IPS-18a (cell line): ENCODE data around the gene FOXM1.
"Not testable (repeated sequence)": the region's sequence is repeated elsewhere in the genome, so short reads cannot be mapped to it uniquely, and the experiment has no call there.

ENCODE experiments used
- H3K27ac ChIP-seq: one replicate; pipeline ENCODE4 v1.5.1; 2013; ENCODE audit warnings: low read length
- H3K27me3 ChIP-seq: one replicate; pipeline ENCODE4 v1.6.1; 2013; ENCODE audit warnings: mild to moderate bottlenecking, low read length; ENCODE audit not compliant: control insufficient read depth, insufficient read depth
- H3K36me3 ChIP-seq: one replicate; pipeline ENCODE4 v1.6.1; 2013; ENCODE audit warnings: low read depth, low read length; ENCODE audit not compliant: control insufficient read depth
- H3K4me1 ChIP-seq: one replicate; pipeline ENCODE4 v1.6.1; 2013; ENCODE audit warnings: low read depth, low read length; ENCODE audit not compliant: control insufficient read depth
- H3K4me3 ChIP-seq: one replicate; pipeline ENCODE4 v1.5.1; 2013; ENCODE audit warnings: low read length
- H3K9ac ChIP-seq: one replicate; pipeline ENCODE4 v1.6.1; 2013; ENCODE audit warnings: mild to moderate bottlenecking, low read length, moderate library complexity
- H3K9me3 ChIP-seq: one replicate; pipeline ENCODE4 v1.6.1; 2013; ENCODE audit warnings: low read depth, low read length; ENCODE audit not compliant: control insufficient read depth

The FOXM1 gene

DNA sequence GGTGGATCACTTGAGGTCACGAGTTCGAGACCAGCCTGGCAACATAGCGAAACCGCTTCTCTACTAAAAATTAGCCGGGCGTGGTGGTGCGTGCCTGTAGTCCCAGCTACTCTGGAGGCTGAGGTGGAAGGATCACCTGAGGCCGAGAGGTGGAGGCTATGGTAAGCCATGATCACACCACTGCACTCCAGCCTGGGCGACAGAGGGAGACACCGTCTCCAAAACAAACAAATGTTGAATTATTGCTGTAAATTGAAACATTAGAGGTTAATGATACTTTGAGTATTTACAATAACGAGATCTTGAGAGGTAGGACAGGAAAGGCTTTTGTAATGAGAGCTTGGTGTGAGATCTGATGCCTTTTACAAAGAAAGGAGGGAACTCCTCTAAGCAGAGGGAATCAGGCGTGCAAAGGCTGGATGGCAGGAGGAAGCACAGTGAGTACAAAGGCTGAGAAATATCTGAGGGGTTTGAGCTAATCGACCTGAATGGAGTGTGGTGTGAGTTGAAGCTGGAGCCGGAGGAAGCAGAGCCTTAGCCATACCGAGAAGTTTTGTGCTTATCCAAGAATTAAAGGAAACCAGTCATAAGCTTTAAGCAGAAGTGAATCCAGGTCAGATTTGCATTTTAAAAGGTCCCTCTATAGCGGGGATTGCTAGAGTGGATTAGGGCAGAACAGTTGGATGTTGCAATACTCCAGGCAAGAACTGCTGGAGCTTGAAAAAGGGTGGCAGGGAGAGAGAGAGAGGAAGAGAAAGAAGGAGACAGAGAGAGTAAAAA is 1.2 kb upstream of the FOXM1 start:
- Histone ChIP-seq H3K4me3 (peak overlapping the region; percentile 98), H3K9ac (peak overlapping the region; percentile 96), H3K4me1 (peaks cover 9% of the 10 kb centered on the region), H3K27ac (peak overlapping the region; percentile 96), H3K9me3 (no peaks in the 10 kb centered on the region), H3K36me3 (peaks cover 17% of the 10 kb centered on the region), H3K27me3 (no peaks in the 10 kb centered on the region)

DNA sequence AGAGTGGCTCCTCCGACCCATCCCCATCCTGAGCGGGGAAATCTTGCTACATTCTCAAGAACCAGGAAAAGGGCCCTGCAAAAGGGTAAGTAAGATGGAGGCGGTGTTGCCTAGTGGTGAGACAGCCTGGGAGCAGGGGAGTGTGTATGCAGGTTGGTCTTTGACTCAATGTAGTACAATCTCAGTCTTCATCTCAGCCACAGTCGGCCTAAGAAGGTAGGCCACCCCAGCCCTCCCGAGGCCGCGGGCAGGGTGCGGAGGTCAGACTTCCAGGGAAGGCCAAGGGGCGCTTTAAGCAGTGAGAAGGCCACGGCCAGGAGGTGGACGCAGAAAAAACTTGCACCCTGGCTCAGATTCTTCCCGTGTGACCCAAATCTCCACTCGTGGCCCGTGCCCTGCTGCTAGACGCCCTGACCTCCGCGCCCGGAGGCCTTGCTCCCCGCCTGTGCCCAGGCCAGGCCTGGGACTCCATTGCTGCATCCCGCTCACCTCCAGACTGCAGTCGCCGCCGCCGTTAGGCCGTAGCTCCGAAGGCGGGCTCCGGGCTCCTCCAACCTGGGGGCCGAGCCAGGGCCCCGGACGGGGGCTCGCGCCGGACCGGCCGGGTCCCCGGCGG is 435 bp downstream of the FOXM1 start:
- H3K4me1 ChIP-seq = peaks cover 9% of the 10 kb centered on the region
- peak overlapping the region; percentile 98 for H3K4me3 ChIP-seq
- H3K9me3 ChIP-seq = no peaks in the 10 kb centered on the region
- peak overlapping the region; percentile 96 for H3K9ac ChIP-seq
- no peaks in the 10 kb centered on the region for H3K27me3 ChIP-seq
- H3K36me3 ChIP-seq = peaks cover 30% of the 10 kb centered on the region
- peak overlapping the region; percentile 46 for H3K27ac ChIP-seq

DNA sequence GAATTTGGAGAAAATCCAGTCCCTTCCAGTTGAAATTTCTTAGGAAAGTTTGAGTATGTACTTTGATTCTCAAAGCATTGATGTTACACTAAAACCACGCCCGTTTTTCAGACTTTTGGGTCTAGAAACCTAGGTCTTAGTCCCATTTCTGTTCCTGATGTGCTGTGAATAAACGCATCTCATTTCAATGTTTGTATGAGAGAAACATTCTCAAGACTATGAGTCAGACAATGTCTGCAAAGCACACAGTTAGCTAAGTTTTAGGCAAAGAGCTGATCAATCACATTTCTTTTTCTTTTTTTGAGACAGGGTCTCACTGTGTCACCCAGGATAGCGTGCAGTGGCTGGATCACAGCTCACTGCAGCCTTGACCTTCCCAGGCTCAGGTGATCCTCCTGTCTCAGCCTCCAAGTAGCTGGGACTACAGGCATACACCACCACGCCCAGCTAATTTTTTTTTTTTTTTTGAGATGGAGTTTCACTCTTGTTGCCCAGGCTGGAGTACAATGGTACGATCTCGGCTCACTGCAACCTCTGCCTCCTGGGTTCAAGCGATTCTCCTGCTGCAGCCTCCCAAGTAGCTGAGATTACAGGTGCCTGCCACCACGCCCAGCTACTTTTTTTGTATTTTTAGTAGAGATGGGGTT is 7.9 kb downstream of the FOXM1 start:
- not testable (repeated sequence) for H3K9ac ChIP-seq, H3K4me1 ChIP-seq, H3K27me3 ChIP-seq, H3K27ac ChIP-seq, H3K4me3 ChIP-seq, H3K9me3 ChIP-seq
- peaks cover 74% of the 10 kb centered on the region for H3K36me3 ChIP-seq

DNA sequence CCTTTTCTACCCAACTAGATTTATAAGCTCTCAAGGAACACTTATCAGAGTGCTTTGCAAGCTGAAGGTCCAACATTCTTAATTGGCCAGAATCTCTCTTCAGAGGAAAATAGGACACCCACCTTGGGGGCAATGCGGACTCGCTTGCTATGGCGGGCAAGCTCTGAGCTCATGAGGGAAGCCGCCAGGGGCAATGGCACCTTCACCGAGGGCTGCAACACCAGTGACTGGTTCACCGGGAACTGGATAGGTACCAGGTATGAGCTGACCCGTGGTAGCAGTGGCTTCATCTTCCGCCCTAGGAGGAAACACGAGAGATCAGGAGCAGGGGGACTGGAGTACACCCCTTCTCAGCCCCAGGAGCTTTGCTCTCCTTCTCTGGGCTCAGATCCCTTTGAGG is 12.8 kb downstream of the FOXM1 start:
- H3K36me3 ChIP-seq = peaks cover 87% of the 10 kb centered on the region
- no peaks in the 10 kb centered on the region for H3K9me3 ChIP-seq
- no peak overlapping the region for H3K4me3 ChIP-seq
- H3K27me3 ChIP-seq = no peaks in the 10 kb centered on the region
- H3K4me1 ChIP-seq = no peaks in the 10 kb centered on the region
- no peak overlapping the region for H3K9ac ChIP-seq
- H3K27ac ChIP-seq = no peak overlapping the region

DNA sequence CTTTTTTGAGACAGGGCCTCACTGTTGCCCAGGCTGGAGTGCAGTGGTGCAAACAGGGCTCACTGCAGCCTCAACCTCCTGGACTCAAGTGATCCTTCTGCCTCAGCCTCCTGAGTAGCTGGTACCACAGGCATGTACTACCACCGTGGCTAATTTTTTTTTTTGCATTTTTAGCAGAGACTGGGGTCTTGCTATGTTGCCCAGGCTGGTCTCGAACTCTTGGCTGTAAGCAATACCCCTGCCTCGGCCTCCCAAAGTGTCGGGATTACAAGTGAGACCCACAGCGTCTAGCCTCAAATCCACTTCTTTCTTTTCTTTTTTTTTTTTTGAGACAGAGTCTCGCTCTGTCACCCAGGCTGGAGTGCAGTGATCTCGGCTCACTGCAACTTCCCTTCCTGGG is 13.6 kb downstream of the FOXM1 start:
- H3K27me3 ChIP-seq, H3K27ac ChIP-seq, H3K9me3 ChIP-seq, H3K4me1 ChIP-seq, H3K9ac ChIP-seq, H3K4me3 ChIP-seq: not testable (repeated sequence)
- H3K36me3 ChIP-seq = peaks cover 88% of the 10 kb centered on the region

DNA sequence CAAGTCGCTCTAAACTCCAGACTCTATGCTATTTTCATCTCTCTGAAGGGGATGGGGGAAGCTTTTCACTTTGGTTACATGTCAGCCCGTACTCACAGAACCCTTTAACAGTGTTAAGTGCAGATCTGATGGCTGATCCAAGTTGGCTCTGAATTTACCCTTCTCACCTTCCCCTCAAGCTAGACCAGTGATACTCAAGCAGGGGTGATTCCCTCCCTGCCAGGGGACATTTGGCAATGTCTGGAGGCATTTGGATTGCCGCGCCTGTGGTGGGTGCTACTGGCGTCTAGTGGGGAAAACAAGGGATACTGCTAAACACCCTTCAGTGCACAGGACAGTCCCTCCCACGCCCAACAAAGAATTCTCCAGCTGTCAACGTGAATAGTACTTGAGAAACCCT is 14.1 kb downstream of the FOXM1 start:
- Histone ChIP-seq H3K4me1 (no peaks in the 10 kb centered on the region), H3K9ac (no peak overlapping the region), H3K9me3 (no peaks in the 10 kb centered on the region), H3K4me3 (no peak overlapping the region), H3K36me3 (peaks cover 88% of the 10 kb centered on the region), H3K27ac (no peak overlapping the region), H3K27me3 (no peaks in the 10 kb centered on the region)

DNA sequence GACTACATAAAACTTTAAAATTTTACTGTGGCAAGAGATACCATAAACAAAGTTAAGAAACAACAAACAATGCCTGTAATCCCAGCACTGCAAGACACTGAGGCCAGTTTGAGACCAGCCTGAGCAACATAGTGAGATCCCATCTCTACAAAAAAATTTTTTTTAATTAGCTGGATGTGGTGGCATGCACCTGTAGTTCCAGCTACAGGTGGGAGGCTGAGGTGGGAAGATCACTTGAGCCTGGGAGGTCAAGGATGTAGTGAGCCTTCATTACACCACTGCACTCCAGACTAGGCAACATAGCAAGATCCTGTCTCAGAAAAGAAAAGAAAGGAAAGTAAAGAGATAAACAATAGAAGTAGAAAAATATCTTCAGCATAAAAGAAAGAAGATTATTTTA is 16.8 kb downstream of the FOXM1 start:
- Histone ChIP-seq H3K4me3 (no peak overlapping the region), H3K9me3 (no peaks in the 10 kb centered on the region), H3K4me1 (no peaks in the 10 kb centered on the region), H3K27ac (no peak overlapping the region), H3K36me3 (peaks cover 71% of the 10 kb centered on the region), H3K9ac (no peak overlapping the region), H3K27me3 (no peaks in the 10 kb centered on the region)

DNA sequence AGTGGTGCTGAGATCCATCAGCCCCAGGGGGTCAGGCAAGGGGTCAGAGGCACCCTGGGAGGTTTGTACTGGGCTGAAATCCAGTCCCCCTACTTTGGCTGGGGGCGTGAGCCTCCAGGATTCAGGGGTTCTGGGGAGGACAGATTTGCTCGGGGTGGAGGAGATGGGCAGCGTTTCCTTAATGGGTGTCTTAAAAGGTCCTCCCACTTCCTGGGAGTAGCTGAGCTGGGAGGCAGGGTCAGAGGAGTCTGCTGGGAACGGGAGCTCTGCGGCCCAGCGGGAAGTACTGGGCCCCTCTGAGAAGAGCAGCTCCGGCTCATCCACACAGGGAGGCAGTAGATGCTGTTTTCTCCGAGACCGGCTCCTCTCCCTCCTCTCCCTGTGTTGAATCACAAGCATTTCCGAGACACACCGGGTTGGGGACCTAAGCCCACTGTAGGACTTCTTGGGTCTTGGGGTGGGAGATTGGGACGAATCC is 18.0 kb downstream of the FOXM1 start:
- no peak overlapping the region for H3K9ac ChIP-seq

DNA sequence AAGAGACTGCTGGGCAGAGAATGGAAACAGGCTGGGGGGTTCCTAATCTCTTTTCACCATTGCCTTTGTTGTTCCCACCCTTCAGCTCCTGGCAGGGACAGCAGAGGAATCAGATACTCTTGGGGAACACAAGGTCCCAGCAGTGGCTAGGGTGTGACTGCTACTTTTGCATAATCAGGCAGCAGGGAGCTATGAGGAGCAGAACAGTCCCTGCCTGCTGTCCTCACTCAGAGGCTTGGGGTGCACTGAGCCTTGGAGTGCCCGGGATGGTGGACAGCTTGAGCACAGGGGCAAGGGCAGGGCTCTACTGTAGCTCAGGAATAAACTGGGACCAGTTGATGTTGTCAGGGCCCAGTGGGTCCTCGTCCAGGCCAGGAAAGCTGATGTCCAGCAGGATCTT is 18.6 kb downstream of the FOXM1 start:
- H3K36me3 ChIP-seq = peaks cover 54% of the 10 kb centered on the region
- no peaks in the 10 kb centered on the region for H3K27me3 ChIP-seq
- H3K4me3 ChIP-seq = no peak overlapping the region
- H3K4me1 ChIP-seq = no peaks in the 10 kb centered on the region
- H3K27ac ChIP-seq = no peak overlapping the region
- no peak overlapping the region for H3K9ac ChIP-seq
- H3K9me3 ChIP-seq = no peaks in the 10 kb centered on the region

More for the DNA sequence above, 18.0 kb downstream of the FOXM1 start:
- Histone ChIP-seq H3K36me3 (peaks cover 59% of the 10 kb centered on the region), H3K4me1 (no peaks in the 10 kb centered on the region), H3K4me3 (no peak overlapping the region), H3K27ac (no peak overlapping the region), H3K9me3 (no peaks in the 10 kb centered on the region), H3K27me3 (no peaks in the 10 kb centered on the region)

DNA sequence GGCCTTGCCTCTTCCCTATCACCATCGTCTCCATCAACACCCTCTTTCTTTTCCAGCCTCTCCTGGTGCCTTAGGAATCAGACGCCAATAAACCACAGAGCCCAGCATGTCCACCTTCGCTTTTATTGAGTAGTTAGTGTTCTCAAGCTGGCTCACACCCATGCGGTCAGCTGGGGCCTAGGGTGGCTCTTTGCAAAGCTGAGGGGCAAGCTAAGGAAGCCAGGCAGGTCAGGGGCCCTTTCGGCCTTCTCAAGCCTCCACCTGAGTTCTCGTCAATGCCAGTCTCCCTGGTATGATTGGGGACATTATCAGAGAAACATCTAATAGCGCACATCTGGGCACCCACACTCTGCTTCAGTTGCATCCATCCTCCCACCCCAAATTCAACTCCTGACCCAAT is 19.4 kb downstream of the FOXM1 start:
- H3K27ac ChIP-seq = peak overlapping the region; percentile 19
- no peak overlapping the region for H3K9ac ChIP-seq
- H3K36me3 ChIP-seq = peaks cover 47% of the 10 kb centered on the region
- H3K27me3 ChIP-seq = no peaks in the 10 kb centered on the region
- no peaks in the 10 kb centered on the region for H3K4me1 ChIP-seq
- H3K9me3 ChIP-seq = no peaks in the 10 kb centered on the region
- H3K4me3 ChIP-seq = no peak overlapping the region

DNA sequence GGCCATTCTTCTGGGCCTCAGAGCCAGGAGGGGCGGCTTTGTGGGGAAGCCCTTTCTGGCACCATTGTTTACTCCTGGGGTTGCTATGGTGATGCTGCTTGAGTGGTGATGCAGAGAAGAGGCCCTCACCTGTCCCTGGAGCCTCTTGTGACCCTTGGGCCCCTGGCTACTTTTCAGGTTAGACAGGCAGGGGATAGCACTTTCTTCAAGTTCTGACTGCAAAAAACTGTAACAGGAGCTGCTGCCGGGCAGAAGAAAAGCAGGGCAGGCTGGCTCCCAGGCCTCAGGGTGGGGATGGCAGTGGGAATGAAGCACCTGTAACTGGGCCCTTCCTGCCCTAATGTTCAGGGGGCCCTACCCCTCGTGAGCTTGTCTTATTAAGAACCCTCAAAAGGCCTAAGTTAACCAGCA is 19.9 kb downstream of the FOXM1 start, which contains the start of gene TEX52:
TSS of gene TEX52 (minus strand) at position 19 of the 411 bp plus-strand sequence. CDS start at position 6, 13 bp downstream.
- H3K27me3 ChIP-seq = no peaks in the 10 kb centered on the region
- no peaks in the 10 kb centered on the region for H3K9me3 ChIP-seq
- H3K4me3 ChIP-seq = no peak within 1 kb of the TSS
- no peaks in the 10 kb centered on the region for H3K4me1 ChIP-seq
- peak within 1 kb of the TSS; percentile 19 for H3K27ac ChIP-seq
- H3K36me3 ChIP-seq = peaks cover 41% of the 10 kb centered on the region
- no peak within 1 kb of the TSS for H3K9ac ChIP-seq
